Stimulated activated CD8-positive, alpha-beta memory T cell treated with anti-CD3 and anti-CD28 coated beads, Interleukin-7, amount 100 ng/mL, for 24 hours (primary cell): ENCODE results near the gene EYA2.

Experiments
- DNase-seq: peaks from one replicate; pipeline ENCODE4 v3.0.0-alpha.2; 2020; ENCODE audit warnings: low read depth

EYA2 gene

DNA sequence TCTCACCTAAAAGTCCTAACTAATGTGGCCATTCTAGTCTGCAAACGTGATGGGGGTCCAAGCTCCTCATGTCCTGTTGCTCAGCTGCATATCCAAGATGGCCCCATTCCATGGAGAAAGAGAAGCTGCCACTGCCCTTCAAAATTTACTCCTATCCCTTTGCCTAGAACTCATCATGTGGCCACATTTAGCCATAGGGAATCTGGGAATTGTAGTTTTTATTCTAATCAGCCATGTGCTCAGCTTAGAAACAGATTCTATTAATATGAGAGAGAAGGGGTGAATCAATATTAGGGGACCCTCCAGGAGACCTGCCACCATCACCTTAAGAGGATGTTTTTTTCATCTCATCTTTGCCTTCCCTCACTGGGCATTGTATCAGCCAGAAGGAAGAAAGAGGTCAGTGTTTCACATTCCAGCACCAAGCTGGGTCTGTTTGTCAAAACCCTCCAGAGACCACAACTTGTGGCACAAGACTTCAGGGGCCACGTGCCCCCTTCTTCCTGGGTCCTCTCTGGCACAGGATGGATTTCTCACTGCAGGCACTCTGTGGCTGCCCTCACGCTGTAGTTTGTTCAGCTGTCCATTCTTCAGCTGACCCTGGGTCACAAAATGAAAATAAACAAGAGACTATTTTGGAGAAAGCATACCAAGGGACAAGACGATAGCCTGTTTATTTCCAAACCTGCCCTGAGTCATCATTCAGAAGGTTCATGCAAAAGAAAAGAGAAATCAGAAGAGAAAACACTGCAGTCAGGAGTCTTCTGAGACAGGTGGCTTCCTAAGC lies 172.0 kb downstream of the EYA2 start:
- no peak for DNase-seq

DNA sequence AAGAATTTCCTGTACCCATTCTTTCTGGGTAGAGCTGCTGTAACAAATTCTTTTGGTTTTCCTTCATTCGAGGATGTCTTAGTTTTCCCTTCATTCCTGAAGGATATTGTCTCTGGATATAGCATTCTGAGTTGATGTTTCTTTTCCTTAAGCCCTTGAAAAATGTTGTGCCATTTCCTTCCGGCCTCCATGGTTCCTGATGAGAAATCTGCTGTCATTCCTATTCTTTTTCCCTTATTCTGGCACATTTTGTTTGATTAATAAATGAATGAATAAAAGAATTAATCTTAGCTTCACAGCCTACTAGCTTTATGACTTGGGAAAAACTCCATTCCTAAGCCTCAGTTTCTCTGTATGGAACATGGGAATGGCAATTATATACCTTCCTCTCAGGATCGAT lies 173.1 kb downstream of the EYA2 start:
- DNase-seq: no peak

- DNase-seq: no peak
Observed at GRCh38 chr20:47070176-47070575, 175.5 kb downstream of the EYA2 start.

- DNase-seq: no peak
Observed at GRCh38 chr20:47071646-47072185, 177.1 kb downstream of the EYA2 start.

GRCh38 chr20:47073766-47074475 lies 179.3 kb downstream of the EYA2 start:
- DNase-seq: no peak

GRCh38 chr20:47075263-47075662 lies 180.6 kb downstream of the EYA2 start:
- DNase-seq: no peak

- no peak for DNase-seq
Observed at GRCh38 chr20:47079047-47079446, 184.4 kb downstream of the EYA2 start.

DNA sequence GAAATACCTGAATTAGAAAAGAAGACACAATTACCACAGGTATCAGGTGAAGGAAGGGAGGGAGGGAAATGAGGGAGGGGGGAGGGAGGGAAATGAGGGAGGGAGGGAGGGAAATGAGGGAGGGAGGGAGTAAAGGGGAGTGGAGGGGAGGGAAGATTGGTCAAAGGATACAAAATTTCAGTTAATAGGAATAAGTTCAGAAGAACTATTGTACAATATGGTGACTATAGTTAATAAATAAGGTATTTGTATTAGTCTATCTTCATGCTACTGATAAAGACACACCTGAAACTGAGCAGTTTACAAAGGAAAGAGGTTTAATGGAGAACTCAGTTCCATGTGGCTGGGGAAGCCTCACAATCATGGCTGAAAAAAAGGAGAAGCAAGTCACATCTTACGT lies 185.7 kb downstream of the EYA2 start:
- no peak for DNase-seq

- no peak for DNase-seq
Observed at GRCh38 chr20:47086316-47086715, 191.7 kb downstream of the EYA2 start.

- DNase-seq: no peak
Observed at GRCh38 chr20:47088335-47088734, 193.7 kb downstream of the EYA2 start.

DNA sequence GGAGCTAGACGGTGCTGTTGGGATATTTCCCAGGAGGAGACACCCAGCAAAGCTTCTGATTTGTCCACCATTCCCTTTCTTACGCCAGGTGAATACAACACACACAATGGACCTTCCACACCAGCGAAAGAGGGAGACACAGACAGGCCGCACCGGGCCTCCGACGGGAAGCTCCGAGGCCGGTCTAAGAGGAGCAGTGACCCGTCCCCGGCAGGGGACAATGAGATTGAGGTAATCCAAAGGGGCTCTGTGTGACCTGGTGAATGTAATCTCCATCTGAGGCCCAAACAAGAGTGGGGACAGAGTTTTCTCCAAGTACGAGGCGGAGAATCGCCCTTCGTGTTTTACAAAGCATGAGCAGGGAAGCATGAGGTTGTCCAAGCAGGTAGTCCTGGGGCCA lies 194.5 kb downstream of the EYA2 start:
- no peak for DNase-seq

GRCh38 chr20:47090835-47091234 lies 196.2 kb downstream of the EYA2 start:
- DNase-seq: no peak

DNA sequence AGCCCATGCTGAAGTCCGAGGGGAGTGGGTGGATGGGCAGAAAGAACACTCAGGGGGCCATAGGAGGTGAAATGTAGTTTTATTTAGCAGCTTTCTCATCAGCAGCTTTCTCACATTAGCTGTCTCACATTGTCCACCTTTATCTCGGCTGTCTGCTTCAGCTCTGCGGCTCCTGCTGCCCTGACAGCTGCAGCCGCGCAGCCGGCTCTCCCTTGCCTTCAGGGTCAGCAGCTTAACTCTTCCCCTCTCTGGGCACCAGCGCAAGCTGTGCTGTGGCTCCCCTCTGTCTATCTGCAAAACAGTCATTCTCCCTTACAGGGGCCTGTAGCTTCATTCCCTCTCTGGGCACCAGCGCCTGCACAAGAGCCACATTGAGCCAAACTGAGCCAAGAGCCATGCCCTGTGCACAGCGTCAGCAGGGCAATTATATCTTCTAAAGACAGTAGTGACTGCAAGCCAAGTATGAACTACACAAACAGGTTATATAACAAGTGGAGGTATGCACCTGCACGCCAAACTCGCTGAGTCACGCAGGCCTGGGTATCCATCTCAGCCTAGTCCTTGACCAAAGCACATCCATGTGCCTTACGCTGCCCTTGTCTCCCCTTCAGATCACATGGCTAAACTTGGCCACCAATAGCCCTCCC lies 198.8 kb downstream of the EYA2 start:
- DNase-seq: no peak

GRCh38 chr20:47095690-47096089 lies 201.0 kb downstream of the EYA2 start:
- DNase-seq: no peak

DNA sequence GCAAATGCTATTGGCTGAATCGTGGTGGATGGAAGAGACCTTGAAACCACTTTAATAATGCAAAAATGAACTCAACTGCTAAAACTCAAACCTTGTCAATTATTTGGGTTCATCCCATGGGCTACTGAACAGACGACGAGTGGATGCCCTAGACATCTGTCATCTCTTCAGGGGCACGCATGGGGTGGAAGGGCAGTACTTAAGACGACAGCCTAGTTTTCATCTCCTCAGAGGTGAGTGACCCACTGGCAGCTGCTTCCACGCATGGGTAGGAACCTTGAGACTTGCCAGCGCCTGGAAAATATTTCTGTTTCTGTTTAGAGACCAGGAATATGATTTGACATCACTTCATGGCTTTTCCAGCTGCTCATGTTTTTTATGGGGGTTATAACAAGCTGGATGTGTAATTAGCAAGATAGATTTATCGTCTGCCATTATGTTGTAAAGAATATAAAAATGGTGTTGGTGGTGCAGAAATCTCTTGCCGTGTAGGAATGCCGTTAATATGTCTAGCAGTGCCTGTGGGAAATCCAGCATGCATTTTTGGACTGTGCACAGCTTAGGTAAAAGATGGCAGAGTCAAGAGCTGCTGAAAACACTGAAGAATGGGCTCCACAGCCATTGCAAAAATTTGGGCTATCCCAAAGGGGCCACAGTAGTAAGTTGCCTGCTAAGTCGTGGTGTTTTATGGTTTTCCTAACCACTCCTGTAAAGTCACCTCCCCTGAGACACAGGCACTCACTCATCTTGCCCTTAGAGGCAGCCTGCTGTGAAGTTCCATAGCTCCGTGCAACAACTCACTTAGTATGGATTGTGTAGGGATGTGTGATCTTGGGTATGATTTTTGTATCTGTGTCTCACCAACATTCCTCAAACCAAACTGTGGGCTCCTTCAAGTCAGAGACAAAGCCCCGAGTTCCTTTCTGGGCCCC lies 203.3 kb downstream of the EYA2 start:
- DNase-seq: no peak

DNA sequence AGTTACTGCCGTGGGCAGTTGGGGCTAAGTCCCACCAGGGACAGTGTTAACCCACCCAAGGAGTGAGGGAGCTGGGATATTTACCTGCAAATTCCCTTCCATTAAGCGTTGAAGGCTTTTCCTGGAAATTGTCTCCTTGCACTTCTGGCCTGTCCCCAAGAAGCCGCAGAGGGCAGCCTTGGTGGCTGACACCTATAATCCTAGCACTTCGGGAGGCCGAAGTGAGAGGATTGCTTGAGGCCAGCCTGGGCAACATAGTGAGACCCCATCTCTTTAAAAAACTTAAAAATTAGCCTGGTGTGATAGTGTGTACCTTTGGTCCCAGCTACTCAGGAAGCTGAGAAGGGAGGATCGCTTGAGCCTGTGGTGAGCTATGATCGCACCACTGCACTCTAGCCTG lies 204.4 kb downstream of the EYA2 start:
- DNase-seq: no peak

- DNase-seq: no peak
Observed at GRCh38 chr20:47099825-47100441, 205.3 kb downstream of the EYA2 start.

DNA sequence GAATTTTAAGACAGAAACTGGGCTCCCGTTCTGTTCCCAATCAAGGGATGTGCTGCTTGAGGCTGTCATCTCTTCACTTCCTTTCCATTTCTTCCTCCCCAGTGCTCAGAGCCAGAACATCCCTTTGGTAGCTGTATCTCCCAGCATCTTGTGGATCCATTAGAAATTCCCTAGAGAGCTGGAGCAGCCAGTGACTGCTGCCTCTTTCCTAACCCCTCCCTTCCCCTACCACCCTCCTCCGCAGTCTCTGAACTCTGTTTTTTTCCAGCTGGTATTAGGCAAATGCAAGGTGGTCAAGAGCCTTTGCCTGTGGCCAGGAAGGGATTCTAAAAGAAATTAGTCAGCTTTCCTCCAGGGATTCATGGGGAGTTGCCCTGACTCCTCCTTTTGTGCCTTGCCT lies 208.0 kb downstream of the EYA2 start:
- no peak for DNase-seq

- no peak for DNase-seq
Observed at GRCh38 chr20:47106786-47107185, 212.1 kb downstream of the EYA2 start.

DNA sequence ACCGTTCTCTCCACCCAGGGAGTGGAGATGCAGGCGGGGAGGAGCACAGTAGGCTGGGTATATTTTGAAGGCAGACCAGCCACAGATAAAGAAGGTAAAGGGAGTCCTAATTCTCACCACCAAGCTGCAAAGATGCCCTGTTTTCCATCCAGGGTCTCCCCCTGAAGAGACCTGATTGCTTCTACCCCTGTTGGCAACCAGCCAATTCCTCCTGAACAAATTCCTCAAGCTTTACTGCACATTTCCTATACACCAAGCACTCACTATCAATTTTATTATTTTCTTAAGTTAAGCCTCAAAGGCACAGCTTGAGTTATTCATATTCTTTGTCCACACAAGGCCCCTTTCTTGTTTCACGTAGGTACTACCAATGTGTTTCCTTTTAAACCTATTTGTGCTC lies 214.4 kb downstream of the EYA2 start:
- DNase-seq: no peak

GRCh38 chr20:47110819-47111218 lies 216.2 kb downstream of the EYA2 start:
- DNase-seq: no peak
